Bone marrow (tissue), 2 donors: ENCODE measurements around the gene ALOX15B.

Experiments used
- DNase-seq, 2 donors: peaks; one replicate each; lab custom pipeline; 2025; lab: John Stamatoyannopoulos, UW

Gene ALOX15B

GRCh38 chr17:8080208-8080798 lies 41.4 kb downstream of the ALOX15B start:
- DNase-seq: no peak

- no peak for DNase-seq
These were observed 42.0 kb downstream of the ALOX15B start for GRCh38 chr17:8080799-8081219.

GRCh38 chr17:8081876-8082275 lies 43.0 kb downstream of the ALOX15B start:
- DNase-seq: no peak

GRCh38 chr17:8082292-8082691 lies 43.4 kb downstream of the ALOX15B start:
- no peak for DNase-seq

- no peak for DNase-seq
These were observed 45.4 kb downstream of the ALOX15B start for GRCh38 chr17:8084250-8084649.

- no peak for DNase-seq
These were observed 48.5 kb downstream of the ALOX15B start, which contains the start of gene ALOX12B for GRCh38 chr17:8087075-8087951. ALOX12B (minus strand) TSS chr17:8087716; CDS start chr17:8087442, 274 bp downstream.

GRCh38 chr17:8087952-8088230 lies 49.0 kb downstream of the ALOX15B start:
- DNase-seq: no peak

- no peak for DNase-seq
These were observed 50.9 kb downstream of the ALOX15B start for GRCh38 chr17:8089728-8090127.

GRCh38 chr17:8091033-8091687 lies 52.3 kb downstream of the ALOX15B start:
- DNase-seq: peak in 1 of 2 donors; percentile 48

- DNase-seq: no peak
These were observed 56.5 kb downstream of the ALOX15B start for GRCh38 chr17:8095361-8095760.

GRCh38 chr17:8096541-8096940 lies 57.7 kb downstream of the ALOX15B start:
- no peak for DNase-seq
